B cell (primary cell): ENCODE results near the gene TSPAN15. TPM values are rescaled to one million over a fixed set of nuclear protein-coding genes. Genes with fewer than 3 reads are reported as not detected.

ENCODE experiments used
- ATAC-seq: fragments of 200-7000 bp; cut with Tn5 transposase; one replicate; pipeline ENCODE4 v1.10.0; 2021; ENCODE audit warnings: low read depth, mild to moderate bottlenecking, moderate number of reproducible peaks, moderate library complexity
- CTCF ChIA-PET: fragments of 350-600 bp; sonication (Branson Sonifier 250); formaldehyde crosslinking; loops from one replicate; lab custom pipeline; 2021; ENCODE audit warnings: antibody characterized with exemption, inconsistent platforms; lab: Charles Lee
- POLR2A ChIA-PET: fragments of 350-600 bp; sonication (Branson Sonifier 250); formaldehyde crosslinking; loops from one replicate; lab custom pipeline; 2021; ENCODE audit warnings: antibody characterized with exemption; lab: Charles Lee
- DNase-seq: peaks from one replicate; pipeline ENCODE4 v3.0.0; 2013
- H2AFZ ChIP-seq: 2 replicates; pipeline ENCODE4 v1.6.1; 2012; ENCODE audit warnings: mild to moderate bottlenecking, low read depth, low read length; ENCODE audit not compliant: insufficient read depth, poor library complexity, severe bottlenecking
- H3K27ac ChIP-seq, 2 donors: 1 replicate in 1 of 2; 2 replicates in 1 of 2; pipeline ENCODE4 v1.5.1; 2012 to 2013; ENCODE audit warnings: low read length in 2 of 2, mild to moderate bottlenecking in 2 of 2, moderate library complexity in 1 of 2
- H3K27me3 ChIP-seq, 4 experiments: fragments of 200-600 bp in 1 of 4; sonication (generic) in 1 of 4; replicated peaks in 1 of 4; 1 replicate in 2 of 4; 2 replicates in 2 of 4; pipeline versions ENCODE4 v1.6.1 to v1.7.0; 2013 to 2016; ENCODE audit warnings: low read length in 3 of 4, mild to moderate bottlenecking in 2 of 4, mixed read lengths in 1 of 4, moderate library complexity in 1 of 4; ENCODE audit not compliant: insufficient read depth in 4 of 4, control insufficient read depth in 3 of 4; ENCODE audit errors: control extremely low read depth in 1 of 4
- H3K36me3 ChIP-seq, 2 experiments: replicated peaks in 1 of 2; 1 replicate in 1 of 2; 2 replicates in 1 of 2; pipeline versions ENCODE4 v1.6.1 to v1.7.1; 2013; ENCODE audit warnings: low read length in 1 of 2; ENCODE audit not compliant: insufficient read depth in 2 of 2, control insufficient read depth in 1 of 2; ENCODE audit errors: control extremely low read depth in 1 of 2, extremely low read depth in 1 of 2
- H3K4me1 ChIP-seq, 2 donors: fragments of 200-600 bp in 1 of 2; sonication (generic) in 1 of 2; 1 replicate in 1 of 2; 2 replicates in 1 of 2; pipeline versions ENCODE4 v1.5.1 to v1.6.1; 2013 to 2017; ENCODE audit warnings: low read length in 2 of 2; ENCODE audit not compliant: control insufficient read depth in 2 of 2, insufficient read depth in 2 of 2
- H3K4me2 ChIP-seq: replicated peaks from 2 replicates; pipeline ENCODE3; 2012; ENCODE audit warnings: mild to moderate bottlenecking, low read depth, low read length; ENCODE audit not compliant: poor library complexity, severe bottlenecking
- H3K4me3 ChIP-seq, 5 experiments: fragments of 200-600 bp in 1 of 5; sonication (generic) in 1 of 5; 1 replicate in 3 of 5; 2 replicates in 2 of 5; pipeline versions ENCODE4 v1.5.1 to v1.7.0; 2011 to 2016; ENCODE audit warnings: low read length in 4 of 5, mild to moderate bottlenecking in 4 of 5, low read depth in 2 of 5, control low read depth in 1 of 5, moderate library complexity in 1 of 5; ENCODE audit not compliant: insufficient read depth in 1 of 5; ENCODE audit errors: control extremely low read depth in 1 of 5, extremely low read depth in 1 of 5
- H3K79me2 ChIP-seq: fragments of 200-600 bp; sonication (generic); one replicate; pipeline ENCODE4 v1.6.0; 2016; ENCODE audit warnings: low read length; ENCODE audit not compliant: control insufficient read depth, insufficient read depth
- H3K9ac ChIP-seq: fragments of 200-600 bp; sonication (generic); 2 replicates; pipeline ENCODE4 v1.6.1; 2017; ENCODE audit warnings: mild to moderate bottlenecking, low read length, moderate library complexity
- H3K9me3 ChIP-seq, 3 donors: one replicate each; pipeline versions ENCODE4 v1.6.1 to v1.7.1; 2013; ENCODE audit warnings: low read length in 2 of 3; ENCODE audit not compliant: control insufficient read depth in 2 of 3, insufficient read depth in 1 of 3; ENCODE audit errors: control extremely low read depth in 1 of 3
- H4K20me1 ChIP-seq: 2 replicates; pipeline ENCODE4 v1.6.0; 2012; ENCODE audit warnings: mild to moderate bottlenecking, low read length; ENCODE audit not compliant: insufficient read depth, control insufficient read depth, poor library complexity, severe bottlenecking
- H3K27ac Mint-ChIP-seq: one replicate; pipeline ENCODE4 v1.8.0; 2021; ENCODE audit warnings: mixed read lengths
- H3K27me3 Mint-ChIP-seq: one replicate; pipeline ENCODE4 v1.8.0; 2021; ENCODE audit warnings: mixed read lengths
- H3K4me1 Mint-ChIP-seq: one replicate; pipeline ENCODE4 v1.8.0; 2021; ENCODE audit warnings: mixed read lengths
- H3K4me3 Mint-ChIP-seq: one replicate; pipeline ENCODE4 v1.8.0; 2021; ENCODE audit warnings: mixed read lengths
- H3K9me3 Mint-ChIP-seq: one replicate; pipeline ENCODE4 v1.8.0; 2022; ENCODE audit warnings: mixed read lengths; ENCODE audit not compliant: insufficient read depth
- EZH2 ChIP-seq: IDR thresholded peaks from 2 replicates; pipeline ENCODE4 v1.6.1; 2012; ENCODE audit warnings: borderline replicate concordance, low read depth, mild to moderate bottlenecking, moderate library complexity, low read length; ENCODE audit not compliant: insufficient read depth, poor library complexity, severe bottlenecking
- whole genome bisulfite sequencing: methylation state at CpG from one replicate; pipeline ENCODE4 v1.1.5; 2013; ENCODE audit warnings: missing lambda C conversion rate; ENCODE audit not compliant: insufficient coverage; 5-methylcytosine and 5-hydroxymethylcytosine counted together
- intact Hi-C: fragments of 100-400 bp; cut with micrococcal nuclease; formaldehyde crosslinking; loops from one replicate; pipeline ENCODE4 v1.10.0; 2022
- polyA plus RNA-seq: library from polyadenylated mRNA; depleted of rRNA; stranded (reverse); fragments of >200 nt; gene quantifications from 2 replicates; pipeline ENCODE4 v1.2.3, GENCODE V29; 2012
- total RNA-seq, 2 donors: library from RNA; stranded (reverse); fragments of 120-200 nt in 1 of 2; gene quantifications; 1 replicate in 1 of 2; 2 replicates in 1 of 2; pipeline versions ENCODE4 v1.2.3 to v1.2.4, GENCODE V29; 2013 to 2022
- TF ChIP-seq, protein P1 (sequence below): fragments of 200-600 bp; IDR thresholded peaks from one replicate; pipeline ENCODE4 v1.8.0; 2022; ENCODE audit warnings: antibody characterized with exemption, mild to moderate bottlenecking

Gene TSPAN15
- total and polyA plus RNA-seq, 2 donors (not counting 1 experiment from before 2014, with no cell fraction given): 0.13 to 0.52 TPM

- no peak overlapping the region for H3K27ac ChIP-seq
- H3K9me3 ChIP-seq: peaks cover 0 to 5% (median 0%) of the 10 kb centered on the region in 3 donors
- peaks cover 0 to 11% (median 0%) of the 10 kb centered on the region in 4 experiments for H3K27me3 ChIP-seq
- 94% methylated on average over 14 of the region's 14 CpGs for WGBS
- H3K4me2 ChIP-seq: no peak overlapping the region
- POLR2A ChIA-PET: no interaction called here
- no peak overlapping the region for H2AFZ ChIP-seq
- H3K27me3 Mint-ChIP-seq: peaks cover 25% of the 10 kb centered on the region
- no peaks in the 10 kb centered on the region for H4K20me1 ChIP-seq
- H3K27ac Mint-ChIP-seq: no peak overlapping the region
- no peak for TF ChIP-seq EZH2
- TF ChIP-seq, protein P1, sequence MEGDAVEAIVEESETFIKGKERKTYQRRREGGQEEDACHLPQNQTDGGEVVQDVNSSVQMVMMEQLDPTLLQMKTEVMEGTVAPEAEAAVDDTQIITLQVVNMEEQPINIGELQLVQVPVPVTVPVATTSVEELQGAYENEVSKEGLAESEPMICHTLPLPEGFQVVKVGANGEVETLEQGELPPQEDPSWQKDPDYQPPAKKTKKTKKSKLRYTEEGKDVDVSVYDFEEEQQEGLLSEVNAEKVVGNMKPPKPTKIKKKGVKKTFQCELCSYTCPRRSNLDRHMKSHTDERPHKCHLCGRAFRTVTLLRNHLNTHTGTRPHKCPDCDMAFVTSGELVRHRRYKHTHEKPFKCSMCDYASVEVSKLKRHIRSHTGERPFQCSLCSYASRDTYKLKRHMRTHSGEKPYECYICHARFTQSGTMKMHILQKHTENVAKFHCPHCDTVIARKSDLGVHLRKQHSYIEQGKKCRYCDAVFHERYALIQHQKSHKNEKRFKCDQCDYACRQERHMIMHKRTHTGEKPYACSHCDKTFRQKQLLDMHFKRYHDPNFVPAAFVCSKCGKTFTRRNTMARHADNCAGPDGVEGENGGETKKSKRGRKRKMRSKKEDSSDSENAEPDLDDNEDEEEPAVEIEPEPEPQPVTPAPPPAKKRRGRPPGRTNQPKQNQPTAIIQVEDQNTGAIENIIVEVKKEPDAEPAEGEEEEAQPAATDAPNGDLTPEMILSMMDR: no peak
- H3K79me2 ChIP-seq: no peaks in the 10 kb centered on the region
- H3K36me3 ChIP-seq: no peaks in the 10 kb centered on the region
- no peaks in the 10 kb centered on the region for H3K9me3 Mint-ChIP-seq
- H3K9ac ChIP-seq: no peak overlapping the region
- DNase-seq (no peak), ATAC-seq (no peak)
- no peaks in the 10 kb centered on the region for H3K4me1 Mint-ChIP-seq
- CTCF ChIA-PET: no interaction called here
- no peak overlapping the region for H3K4me3 ChIP-seq
- no peaks in the 10 kb centered on the region for H3K4me1 ChIP-seq
- no peak overlapping the region for H3K4me3 Mint-ChIP-seq
- intact Hi-C loops: no loop called here
These were observed 15.2 kb upstream of the TSPAN15 start for GRCh38 chr10:69435966-69436520.

DNA sequence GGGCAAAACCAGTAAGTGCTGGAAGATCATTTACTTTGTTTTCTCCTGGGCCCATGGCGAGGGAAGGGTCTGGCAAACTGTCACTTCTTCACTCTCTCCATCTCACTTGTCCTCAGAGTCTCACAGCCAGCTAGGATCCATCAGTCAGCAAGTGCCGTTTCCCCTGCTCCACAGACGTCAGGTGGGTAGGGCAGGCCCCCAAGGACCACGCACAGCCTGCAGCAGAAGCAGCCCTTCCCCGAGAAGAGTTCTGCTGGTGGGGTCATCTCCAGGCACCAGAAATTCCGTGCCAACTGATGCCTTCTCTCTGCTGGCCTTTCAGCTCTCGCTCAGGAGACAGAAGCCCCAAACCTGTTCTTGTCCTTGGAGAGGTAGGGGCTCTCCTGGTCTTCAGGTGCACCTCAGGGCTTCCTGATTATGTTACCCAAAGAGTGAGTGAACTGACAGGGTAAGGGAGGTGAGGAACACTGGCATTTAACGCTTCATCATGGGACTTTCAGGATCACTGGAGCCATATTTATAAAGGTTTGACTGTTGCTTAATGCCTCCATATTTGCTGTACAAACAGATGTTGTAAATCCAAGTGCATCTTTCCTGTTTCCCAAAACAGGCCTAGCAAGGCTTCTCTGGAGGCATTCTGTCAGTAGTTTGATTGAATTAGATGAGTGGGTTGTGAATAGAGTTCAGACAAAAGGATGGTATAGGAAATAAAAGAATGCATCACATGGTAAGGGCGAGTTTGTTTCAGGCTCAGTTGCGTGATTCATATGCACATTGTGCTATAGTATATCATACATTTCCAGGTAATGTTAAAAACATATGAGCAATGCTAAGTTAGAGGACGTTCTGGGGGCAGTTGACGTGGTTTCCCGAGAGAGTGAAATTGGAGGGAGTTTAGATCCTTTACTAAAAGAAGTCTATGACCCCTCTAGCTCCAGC lies 13.7 kb upstream of the TSPAN15 start:
- no peaks in the 10 kb centered on the region for H3K9me3 Mint-ChIP-seq
- H3K27ac ChIP-seq: no peak overlapping the region
- no peaks in the 10 kb centered on the region for H3K79me2 ChIP-seq
- intact Hi-C loops: no loop called here
- peaks cover 0 to 11% (median 0%) of the 10 kb centered on the region in 4 experiments for H3K27me3 ChIP-seq
- no peak overlapping the region for H2AFZ ChIP-seq
- H3K9me3 ChIP-seq: peaks cover 0 to 5% (median 0%) of the 10 kb centered on the region in 3 donors
- peaks cover 29% of the 10 kb centered on the region for H3K27me3 Mint-ChIP-seq
- no peaks in the 10 kb centered on the region for H4K20me1 ChIP-seq
- H3K36me3 ChIP-seq: no peaks in the 10 kb centered on the region
- TF ChIP-seq, protein P1: no peak
- TF ChIP-seq EZH2: no peak
- H3K4me3 ChIP-seq: no peak overlapping the region
- no peak overlapping the region for H3K27ac Mint-ChIP-seq
- H3K9ac ChIP-seq: no peak overlapping the region
- no peak overlapping the region for H3K4me2 ChIP-seq
- ATAC-seq (no peak), DNase-seq (no peak)
- no peaks in the 10 kb centered on the region for H3K4me1 ChIP-seq
- H3K4me3 Mint-ChIP-seq: no peak overlapping the region
- 81% methylated on average over 7 of the region's 13 CpGs for WGBS
- H3K4me1 Mint-ChIP-seq: no peaks in the 10 kb centered on the region
- ChIA-PET POLR2A (no interaction called here), CTCF (no interaction called here)
